HCT116 (cell line): ENCODE results near the gene PCDHB4.

Experiments used
- CEBPB ChIP-seq: IDR thresholded peaks from 2 replicates; pipeline ENCODE4 v1.6.1; 2012; ENCODE audit warnings: low read depth
- EZH2phosphoT487 ChIP-seq: fragments of 200-600 bp; IDR thresholded peaks from 2 replicates; pipeline ENCODE4 v1.6.1; 2018; ENCODE audit warnings: antibody characterized with exemption, borderline replicate concordance
- POLR2AphosphoS5 ChIP-seq: IDR thresholded peaks from 2 replicates; pipeline ENCODE4 v1.6.1; 2011; ENCODE audit warnings: mild to moderate bottlenecking, low read depth, low read length, moderate library complexity
- RAD21 ChIP-seq: IDR thresholded peaks from 2 replicates; pipeline ENCODE4 v1.6.1; 2012; ENCODE audit warnings: low read depth, mild to moderate bottlenecking
- TF ChIP-seq, protein P1 (sequence below), 3 experiments: fragments of 200-600 bp in 1 of 3; sonication (generic) in 1 of 3; IDR thresholded peaks in 2 of 3; conservative IDR thresholded peaks in 1 of 3; 2 replicates each; pipeline ENCODE4 v1.5.1; 2012 to 2017; ENCODE audit warnings: low read depth in 2 of 3, low read length in 2 of 3, antibody characterized with exemption in 1 of 3, borderline replicate concordance in 1 of 3, control low read depth in 1 of 3, mild to moderate bottlenecking in 1 of 3, mixed read lengths in 1 of 3, mixed run types in 1 of 3, moderate library complexity in 1 of 3; ENCODE audit not compliant: insufficient read depth in 1 of 3

DNA sequence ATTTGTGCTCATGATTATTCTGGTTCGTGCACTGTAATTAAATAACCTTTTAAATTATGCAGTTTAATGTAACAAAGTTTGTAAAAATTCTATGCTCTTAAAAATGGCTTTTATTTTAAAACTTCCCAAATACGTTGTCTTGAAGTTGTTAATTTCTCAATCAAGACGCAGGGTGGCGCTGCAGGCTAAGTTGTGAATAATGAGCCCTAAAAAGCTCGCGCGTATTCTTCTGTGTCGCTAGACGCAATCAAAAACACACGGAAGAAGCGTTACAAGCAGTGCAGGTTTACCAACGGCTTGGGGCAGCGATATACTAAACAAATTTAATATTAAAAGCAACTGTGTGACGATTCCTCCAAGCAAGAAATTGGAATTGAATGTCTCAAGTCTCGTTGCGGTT, at the start of gene PCDHB4:
- TF ChIP-seq, protein P1, sequence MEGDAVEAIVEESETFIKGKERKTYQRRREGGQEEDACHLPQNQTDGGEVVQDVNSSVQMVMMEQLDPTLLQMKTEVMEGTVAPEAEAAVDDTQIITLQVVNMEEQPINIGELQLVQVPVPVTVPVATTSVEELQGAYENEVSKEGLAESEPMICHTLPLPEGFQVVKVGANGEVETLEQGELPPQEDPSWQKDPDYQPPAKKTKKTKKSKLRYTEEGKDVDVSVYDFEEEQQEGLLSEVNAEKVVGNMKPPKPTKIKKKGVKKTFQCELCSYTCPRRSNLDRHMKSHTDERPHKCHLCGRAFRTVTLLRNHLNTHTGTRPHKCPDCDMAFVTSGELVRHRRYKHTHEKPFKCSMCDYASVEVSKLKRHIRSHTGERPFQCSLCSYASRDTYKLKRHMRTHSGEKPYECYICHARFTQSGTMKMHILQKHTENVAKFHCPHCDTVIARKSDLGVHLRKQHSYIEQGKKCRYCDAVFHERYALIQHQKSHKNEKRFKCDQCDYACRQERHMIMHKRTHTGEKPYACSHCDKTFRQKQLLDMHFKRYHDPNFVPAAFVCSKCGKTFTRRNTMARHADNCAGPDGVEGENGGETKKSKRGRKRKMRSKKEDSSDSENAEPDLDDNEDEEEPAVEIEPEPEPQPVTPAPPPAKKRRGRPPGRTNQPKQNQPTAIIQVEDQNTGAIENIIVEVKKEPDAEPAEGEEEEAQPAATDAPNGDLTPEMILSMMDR (IDR thresholded peaks at IDR 0.05 in 2 of 3, conservative IDR thresholded peaks at IDR 0.05 in 1 of 3; ENCODE audit: borderline replicate concordance in 1 of 3, insufficient read depth in 1 of 3, low read depth in 2 of 3, low read length in 2 of 3), result no peak
- TF ChIP-seq POLR2AphosphoS5 (no peak), RAD21 (peak; percentile 5; the same call in 1 of the 2 replicates), EZH2phosphoT487 (no peak), CEBPB (no peak)
